Heart left ventricle (tissue), 16 donors: Measurements from ENCODE around the gene SCAMP4. TPM values are rescaled to one million over a fixed set of nuclear protein-coding genes. Genes with fewer than 3 reads are reported as not detected.

ENCODE experiments used
- ATAC-seq, 4 donors: fragments of 200-7000 bp; cut with Tn5 transposase; one replicate each; pipeline ENCODE4 v1.9.1; 2020 to 2022; ENCODE audit warnings: moderate library complexity in 4 of 4, mild to moderate bottlenecking in 3 of 4, moderate number of reproducible peaks in 1 of 4
- DNase-seq, 5 donors: peaks; one replicate each; pipeline ENCODE4 v3.0.0-alpha.2; 2020
- H3K27ac ChIP-seq, 12 donors: fragments of 200-600 bp; sonication (generic) in 4 of 12; one replicate each; pipeline versions ENCODE4 v1.5.0 to v1.8.0; 2016 to 2022; ENCODE audit warnings: mild to moderate bottlenecking in 2 of 12
- H3K27me3 ChIP-seq, 9 donors: fragments of 200-600 bp; sonication (generic) in 2 of 9; one replicate each; pipeline versions ENCODE4 v1.5.1 to v1.8.0; 2016 to 2022; ENCODE audit warnings: mild to moderate bottlenecking in 3 of 9
- H3K36me3 ChIP-seq, 9 donors: fragments of 200-600 bp; sonication (generic) in 2 of 9; one replicate each; pipeline versions ENCODE4 v1.5.0 to v1.8.0; 2018 to 2022; ENCODE audit warnings: mild to moderate bottlenecking in 2 of 9
- H3K4me1 ChIP-seq, 12 donors: fragments of 200-600 bp; sonication (generic) in 4 of 12; one replicate each; pipeline versions ENCODE4 v1.5.0 to v1.8.0; 2016 to 2022; ENCODE audit warnings: mild to moderate bottlenecking in 3 of 12
- H3K4me3 ChIP-seq, 12 donors: fragments of 200-600 bp; sonication (generic) in 4 of 12; one replicate each; pipeline versions ENCODE4 v1.5.0 to v1.8.0; 2017 to 2022; ENCODE audit warnings: mild to moderate bottlenecking in 9 of 12, moderate library complexity in 4 of 12
- H3K9me3 ChIP-seq, 12 donors: fragments of 200-600 bp; sonication (generic) in 4 of 12; one replicate each; pipeline versions ENCODE4 v1.5.0 to v1.8.0; 2016 to 2022; ENCODE audit warnings: mild to moderate bottlenecking in 1 of 12
- CTCF ChIP-seq, 12 donors: fragments of 200-600 bp; sonication (generic) in 4 of 12; IDR thresholded peaks; one replicate each; pipeline versions ENCODE4 v1.5.0 to v1.8.0; 2018 to 2022; ENCODE audit warnings: antibody characterized with exemption in 12 of 12, mild to moderate bottlenecking in 5 of 12
- POLR2A ChIP-seq, 2 donors: fragments of 450-650 bp; IDR thresholded peaks; one replicate each; pipeline ENCODE4 v1.6.1; 2017; ENCODE audit warnings: antibody characterized with exemption in 2 of 2, mild to moderate bottlenecking in 2 of 2, moderate library complexity in 2 of 2
- WGBS, 4 donors: extraction: QIAGEN DNeasy Blood & Tissue Kit in 2 of 4; methylation state at CpG; one replicate each; pipeline versions ENCODE4 v1.1.5 to v1.1.7; 2013 to 2018; 5-methylcytosine and 5-hydroxymethylcytosine counted together
- intact Hi-C, 10 donors: fragments of 100-400 bp; cut with DNase I; formaldehyde crosslinking; loops; one replicate each; pipeline versions ENCODE4 v1.11.1 to v1.14.2; 2022
- polyA plus RNA-seq, 2 donors: library from polyadenylated mRNA; stranded (reverse); fragments of 200-250 nt; gene quantifications; one replicate each; pipeline ENCODE4 v1.2.3, GENCODE V29; 2013
- total RNA-seq, 9 donors: library from RNA; depleted of rRNA in 2 of 9; stranded (reverse); fragments of >200 nt in 2 of 9; fragmentation: NEBNext Ultra II Directional in 3 of 9; extraction: Animal tissue kit (Norgen Biotek cat#: 25700) in 3 of 9; gene quantifications; one replicate each; pipeline versions ENCODE4 v1.1.0 to v1.2.4, GENCODE V29; 2016 to 2023
- donor health status: ischemic (EF 13 %, LVEDD 7.1; RV severe dilation, severe dysfunction).
- donor health status: healthy with polysubstance abuse.
- donor health status: DM: no; HTN: yes; CAD: no.
- donor health status: DM: no; HTN: no; CAD: no.
- donor health status: ischemic (EF 25% LVEDD 6.9; RV normal size, moderate dysfunction).
- donor health status: ischemic (EF 25% LVEDD 5.7; RV mildly dilated, moderate dysfunction).
- donor health status: healthy.
- donor health status: DM: yes; HTN: yes; CAD: no.
- donor health status: ischemic (EF 35%, LVEDD 5.7; RV mildly dilated, moderate dysfunction).
- donor health status: nonischemic (EF 11% LVEDD 7.7; RV severe dilation, severe dysfunction).
- donor health status: DM: yes; HTN: yes; CAD: no.
- donor health status: PGD.
- donor health status: ischemic (EF 29% LVEDD 5.4; RV normal size, mild dysfunction).
- donor health status: nonischemic (EF 23%, LVEDD 6.1; RV moderate dilation, normal function).

Gene SCAMP4
- total and polyA plus RNA-seq, 11 donors: 13.5 to 38.8 (median 19.1) TPM

DNA sequence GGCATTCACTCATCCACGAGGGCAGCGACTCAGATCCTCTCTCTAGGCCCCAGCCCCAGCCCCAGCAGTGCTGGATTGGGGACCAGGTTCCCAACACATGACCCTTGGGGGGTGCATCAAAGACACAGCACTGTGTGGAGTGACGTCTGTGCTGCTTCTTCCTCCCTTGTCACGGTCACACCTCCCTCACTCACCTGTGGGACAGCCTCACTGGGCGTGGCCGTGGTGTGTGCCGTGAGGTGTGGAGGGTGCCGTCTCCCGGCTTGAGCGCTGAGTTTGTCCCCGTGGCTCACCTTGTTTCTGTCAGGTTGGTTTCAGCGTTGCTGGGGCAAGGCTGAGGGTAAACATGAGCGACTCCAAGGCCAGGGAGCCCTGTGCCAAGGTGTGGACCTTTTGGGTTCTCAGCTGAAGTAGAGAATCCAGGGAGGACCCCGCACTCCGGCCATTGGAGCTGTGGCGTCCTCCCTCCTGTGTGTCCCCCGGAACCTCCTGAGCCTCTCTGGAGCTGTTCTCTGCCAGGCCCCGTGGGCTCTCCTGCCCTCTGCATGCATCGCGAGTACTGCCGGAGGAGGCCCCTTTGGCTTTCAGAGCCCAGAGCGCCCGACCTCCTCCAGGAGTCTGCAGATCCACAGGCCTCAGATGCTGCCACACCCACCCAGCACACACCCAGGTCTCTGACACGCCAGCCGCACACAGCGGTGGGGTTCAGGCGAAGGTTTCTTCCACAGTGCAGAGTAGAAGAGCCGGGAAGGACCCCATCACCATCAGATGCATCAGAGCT is 69.4 kb downstream of the SCAMP4 start:
- H3K9me3 ChIP-seq: no peaks in the 10 kb centered on the region
- no peaks in the 10 kb centered on the region for H3K4me1 ChIP-seq
- peak in 1 of 5 donors; percentile 51 for DNase-seq
- H3K36me3 ChIP-seq: peaks cover 0 to 52% (median 29%) of the 10 kb centered on the region in 9 donors
- intact Hi-C loops: no loop called here
- ATAC-seq: no peak
- 92 to 96% (median 93%) methylated on average over 19 to 28 of the region's 28 CpGs for WGBS, 4 donors
- H3K27ac ChIP-seq: no peak overlapping the region
- H3K27me3 ChIP-seq: no peaks in the 10 kb centered on the region
- TF ChIP-seq POLR2A (IDR thresholded peaks at IDR 0.05) (no peak), CTCF (IDR thresholded peaks at IDR 0.05) (no peak)
- no peak overlapping the region for H3K4me3 ChIP-seq

GRCh38 chr19:1975162-1975480 is 69.9 kb downstream of the SCAMP4 start:
- no peaks in the 10 kb centered on the region for H3K27me3 ChIP-seq
- H3K9me3 ChIP-seq: no peaks in the 10 kb centered on the region
- TF ChIP-seq POLR2A (IDR thresholded peaks at IDR 0.05): no peak
- TF ChIP-seq CTCF (IDR thresholded peaks at IDR 0.05): no peak
- intact Hi-C loops: no loop called here
- DNase-seq (no peak), ATAC-seq (no peak)
- H3K4me1 ChIP-seq: no peaks in the 10 kb centered on the region
- WGBS, 4 donors: 88 to 92% (median 89%) methylated on average over 14 to 20 of the region's 20 CpGs
- H3K27ac ChIP-seq: no peak overlapping the region
- H3K4me3 ChIP-seq: no peak overlapping the region
- peaks cover 0 to 52% (median 29%) of the 10 kb centered on the region in 9 donors for H3K36me3 ChIP-seq

Other genes with a start within 250 kb of the SCAMP4 start
- gene ONECUT3, start 151.9 kb upstream of the SCAMP4 start, total RNA-seq: not detected
- not detected for gene ONECUT3, start 151.9 kb upstream of the SCAMP4 start, polyA plus RNA-seq
- 1 to 10 TPM in 3 of 9 donors, under 1 TPM in 6; 0.19 to 3.5 (median 0.72) TPM for gene ATP8B3, start 93.1 kb upstream of the SCAMP4 start, total RNA-seq
- under 1 TPM; 0.42 to 0.78 TPM for gene ATP8B3, start 93.1 kb upstream of the SCAMP4 start, polyA plus RNA-seq
- 10 to 100 TPM; 13.2 to 22.4 (median 16.5) TPM for gene REXO1, start 56.9 kb upstream of the SCAMP4 start, total RNA-seq
- 10 to 100 TPM; 16.3 to 16.4 TPM for gene REXO1, start 56.9 kb upstream of the SCAMP4 start, polyA plus RNA-seq
- 10 to 100 TPM in 4 of 9 donors, 1 to 10 TPM in 5; 2.9 to 19.7 (median 9.2) TPM for gene KLF16, start 41.8 kb upstream of the SCAMP4 start, total RNA-seq
- gene KLF16, start 41.8 kb upstream of the SCAMP4 start, polyA plus RNA-seq: 10 to 100 TPM in 1 of 2 donors, 1 to 10 TPM in 1; 3.5 to 10.2 TPM
- 100 to 1,000 TPM in 2 of 9 donors, 10 to 100 TPM in 7; 48.5 to 121 (median 52.0) TPM for gene ABHD17A, start 19.9 kb upstream of the SCAMP4 start, total RNA-seq
- gene ABHD17A, start 19.9 kb upstream of the SCAMP4 start, polyA plus RNA-seq: 100 to 1,000 TPM in 1 of 2 donors, 10 to 100 TPM in 1; 64.1 to 116 TPM
- gene ADAT3, start within 50 bp of the SCAMP4 start, total RNA-seq: 1 to 10 TPM; 1.2 to 5.1 (median 1.9) TPM
- gene ADAT3, start within 50 bp of the SCAMP4 start, polyA plus RNA-seq: 1 to 10 TPM; 1.6 to 3.1 TPM
- gene CSNK1G2, start 35.8 kb downstream of the SCAMP4 start, total RNA-seq: 10 to 100 TPM; 18.2 to 42.7 (median 24.6) TPM
- gene CSNK1G2, start 35.8 kb downstream of the SCAMP4 start, polyA plus RNA-seq: 10 to 100 TPM; 24.3 to 41.7 TPM
- gene BTBD2, start 110.3 kb downstream of the SCAMP4 start, total RNA-seq: 10 to 100 TPM; 47.3 to 81.8 (median 52.6) TPM
- 10 to 100 TPM; 39.4 to 46.2 TPM for gene BTBD2, start 110.3 kb downstream of the SCAMP4 start, polyA plus RNA-seq
- gene MKNK2, start 145.8 kb downstream of the SCAMP4 start, total RNA-seq: 100 to 1,000 TPM; 129 to 318 (median 155) TPM
- gene MKNK2, start 145.8 kb downstream of the SCAMP4 start, polyA plus RNA-seq: 100 to 1,000 TPM; 110 to 197 TPM
- gene MOB3A, start 190.9 kb downstream of the SCAMP4 start, total RNA-seq: 10 to 100 TPM; 10.8 to 32.3 (median 16.7) TPM
- gene MOB3A, start 190.9 kb downstream of the SCAMP4 start, polyA plus RNA-seq: 10 to 100 TPM in 1 of 2 donors, 1 to 10 TPM in 1; 7.1 to 18.6 TPM
- gene IZUMO4, start 191.5 kb downstream of the SCAMP4 start, total RNA-seq: 1 to 10 TPM in 8 of 9 donors, not detected in 1; 1.7 to 6.2 (median 2.3) TPM
- 1 to 10 TPM; 4.4 to 5.8 TPM for gene IZUMO4, start 191.5 kb downstream of the SCAMP4 start, polyA plus RNA-seq
- 100 to 1,000 TPM in 5 of 9 donors, 10 to 100 TPM in 4; 63.1 to 116 (median 103) TPM for gene AP3D1, start 246.2 kb downstream of the SCAMP4 start, total RNA-seq
- gene AP3D1, start 246.2 kb downstream of the SCAMP4 start, polyA plus RNA-seq: 100 to 1,000 TPM in 1 of 2 donors, 10 to 100 TPM in 1; 66.3 to 124 TPM